GM12872 (cell line): ENCODE measurements around the gene TFF2.

Source experiments
- TF ChIP-seq, protein P1 (sequence below): IDR thresholded peaks from 3 replicates; pipeline ENCODE4 v1.5.1; 2011; ENCODE audit warnings: low read depth, mild to moderate bottlenecking, low read length, moderate library complexity; ENCODE audit not compliant: insufficient read depth

TFF2 gene

DNA sequence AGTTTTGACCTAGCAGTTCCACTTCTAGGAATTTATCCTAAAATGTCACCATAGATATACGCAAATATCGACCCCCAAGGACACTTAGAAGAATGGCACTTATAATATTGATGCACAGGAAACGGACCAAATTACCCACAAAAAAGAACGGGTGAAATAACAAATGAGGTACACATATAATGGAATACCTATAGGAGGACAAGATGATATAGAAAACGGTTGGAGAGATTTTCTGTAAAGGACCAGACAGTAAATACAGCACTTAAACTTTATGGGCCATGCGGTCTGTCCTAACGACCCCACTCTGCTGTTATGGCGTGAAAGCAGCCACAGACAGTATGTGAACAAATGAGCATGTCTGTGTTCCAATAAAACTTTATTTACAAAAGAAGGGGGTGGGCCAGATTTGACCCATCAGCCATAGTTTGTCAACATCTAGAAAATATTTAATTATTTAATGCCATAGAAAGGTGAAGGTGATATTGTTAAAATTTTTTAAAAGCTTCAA is 42.7 kb upstream of the TFF2 start:
- TF ChIP-seq, protein P1, sequence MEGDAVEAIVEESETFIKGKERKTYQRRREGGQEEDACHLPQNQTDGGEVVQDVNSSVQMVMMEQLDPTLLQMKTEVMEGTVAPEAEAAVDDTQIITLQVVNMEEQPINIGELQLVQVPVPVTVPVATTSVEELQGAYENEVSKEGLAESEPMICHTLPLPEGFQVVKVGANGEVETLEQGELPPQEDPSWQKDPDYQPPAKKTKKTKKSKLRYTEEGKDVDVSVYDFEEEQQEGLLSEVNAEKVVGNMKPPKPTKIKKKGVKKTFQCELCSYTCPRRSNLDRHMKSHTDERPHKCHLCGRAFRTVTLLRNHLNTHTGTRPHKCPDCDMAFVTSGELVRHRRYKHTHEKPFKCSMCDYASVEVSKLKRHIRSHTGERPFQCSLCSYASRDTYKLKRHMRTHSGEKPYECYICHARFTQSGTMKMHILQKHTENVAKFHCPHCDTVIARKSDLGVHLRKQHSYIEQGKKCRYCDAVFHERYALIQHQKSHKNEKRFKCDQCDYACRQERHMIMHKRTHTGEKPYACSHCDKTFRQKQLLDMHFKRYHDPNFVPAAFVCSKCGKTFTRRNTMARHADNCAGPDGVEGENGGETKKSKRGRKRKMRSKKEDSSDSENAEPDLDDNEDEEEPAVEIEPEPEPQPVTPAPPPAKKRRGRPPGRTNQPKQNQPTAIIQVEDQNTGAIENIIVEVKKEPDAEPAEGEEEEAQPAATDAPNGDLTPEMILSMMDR: no peak

DNA sequence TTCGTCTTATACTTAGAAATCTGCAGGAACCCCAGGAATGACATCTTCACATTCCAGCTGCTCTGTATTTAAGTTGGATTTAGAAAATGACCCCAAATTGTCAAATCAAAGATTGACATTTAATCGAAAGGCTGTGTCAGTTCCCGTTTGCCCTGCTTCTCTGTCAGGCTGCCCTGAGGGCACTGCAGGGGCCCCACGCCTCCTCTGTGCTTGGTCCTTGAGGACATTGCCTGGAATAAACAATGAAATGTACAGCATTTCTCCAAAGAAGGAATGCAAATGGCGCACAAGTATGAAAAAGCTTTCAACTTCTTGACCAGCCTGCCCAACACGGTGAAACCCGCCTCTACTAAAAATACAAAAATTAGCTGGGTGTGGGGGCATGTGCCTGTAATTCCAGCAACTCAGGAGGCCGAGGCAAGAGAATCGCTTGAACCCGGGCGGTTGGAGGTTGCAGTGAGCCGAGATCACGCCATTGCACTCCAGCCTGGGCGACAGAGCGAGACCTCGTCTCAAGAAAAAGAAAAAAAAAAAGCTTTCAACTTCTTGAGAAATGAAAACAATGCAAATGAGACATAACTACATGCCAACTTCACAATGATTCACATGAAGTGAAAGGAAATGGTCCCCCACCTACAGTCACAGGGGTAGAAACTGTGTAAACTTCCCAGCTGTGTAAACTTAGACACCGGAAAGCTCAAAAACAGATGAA is 42.1 kb upstream of the TFF2 start:
- TF ChIP-seq, protein P1: no peak

DNA sequence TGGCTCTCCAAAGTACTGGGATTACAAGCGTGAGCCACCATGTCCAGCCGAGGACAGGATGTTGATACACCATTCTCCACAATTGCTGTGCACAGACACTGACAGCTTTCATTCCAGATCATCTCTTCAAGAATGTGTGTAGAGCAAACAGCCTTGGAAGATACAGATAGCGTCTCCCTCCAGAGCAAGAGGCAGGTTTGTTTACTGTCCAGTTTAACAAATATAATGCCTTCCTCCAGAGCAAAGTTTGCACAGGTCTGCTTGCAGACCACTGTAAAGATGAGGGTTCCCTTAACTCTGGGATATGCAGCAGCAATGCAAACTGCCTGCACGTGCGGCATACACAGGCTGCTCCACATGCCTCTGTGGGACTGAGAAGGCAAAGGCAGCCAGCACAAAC is 40.5 kb upstream of the TFF2 start:
- TF ChIP-seq, protein P1: no peak

DNA sequence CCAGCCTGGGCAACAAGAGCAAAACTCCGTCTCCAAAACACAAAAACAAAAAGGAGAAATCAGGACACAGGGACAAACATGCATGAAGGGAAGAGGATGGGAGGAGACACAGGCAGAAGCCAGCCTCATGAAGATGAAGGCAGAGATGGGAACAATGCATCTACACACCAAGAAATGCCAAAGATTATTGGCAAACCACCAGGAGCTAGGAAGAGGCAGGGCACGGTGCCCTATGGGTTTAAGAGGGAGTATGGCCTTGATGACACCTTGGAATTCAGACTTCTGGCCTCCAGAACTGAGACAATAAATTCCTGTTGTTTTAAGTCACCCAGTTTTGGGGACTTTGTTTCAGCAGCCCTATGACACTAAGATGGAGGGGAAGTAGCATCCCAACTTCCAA is 39.9 kb upstream of the TFF2 start:
- TF ChIP-seq, protein P1: no peak

DNA sequence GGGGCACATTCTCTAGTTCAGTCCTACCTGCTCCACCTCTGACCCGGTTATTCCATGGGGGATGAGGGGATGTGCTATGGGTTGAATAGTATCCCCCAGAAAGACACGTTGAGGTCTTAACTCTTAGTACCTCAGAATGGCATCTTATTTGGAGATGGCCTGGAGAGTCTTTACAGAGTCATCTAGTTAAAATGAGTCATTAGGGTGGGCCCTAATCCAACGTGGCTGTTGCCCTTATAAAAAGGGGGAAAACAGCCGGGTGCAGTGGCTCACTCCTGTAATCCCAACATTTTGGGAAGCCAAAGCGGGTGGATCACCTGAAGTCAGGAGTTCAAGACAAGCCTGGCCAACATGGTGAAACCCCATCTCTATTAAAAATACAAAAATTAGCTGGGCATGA is 39.4 kb upstream of the TFF2 start:
- TF ChIP-seq, protein P1: no peak

DNA sequence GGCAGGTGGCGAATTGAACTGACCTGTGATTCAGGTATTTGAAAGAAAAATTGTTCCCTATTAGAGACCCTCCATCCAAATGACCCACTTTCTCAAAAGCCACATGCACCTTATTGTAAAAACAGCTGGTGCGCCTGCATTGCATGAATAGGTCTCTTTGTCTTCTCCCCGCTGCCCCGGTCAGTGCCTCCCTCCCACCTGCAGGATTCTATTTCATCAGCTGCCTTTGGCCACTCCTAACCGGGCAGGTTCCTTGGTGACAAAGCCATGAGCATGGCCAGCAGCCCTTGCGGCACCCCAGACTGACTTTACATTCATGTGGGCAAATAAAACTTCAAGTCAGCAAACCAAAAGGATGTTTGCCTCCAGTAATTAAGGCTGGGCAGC is 38.6 kb upstream of the TFF2 start:
- TF ChIP-seq, protein P1: no peak

DNA sequence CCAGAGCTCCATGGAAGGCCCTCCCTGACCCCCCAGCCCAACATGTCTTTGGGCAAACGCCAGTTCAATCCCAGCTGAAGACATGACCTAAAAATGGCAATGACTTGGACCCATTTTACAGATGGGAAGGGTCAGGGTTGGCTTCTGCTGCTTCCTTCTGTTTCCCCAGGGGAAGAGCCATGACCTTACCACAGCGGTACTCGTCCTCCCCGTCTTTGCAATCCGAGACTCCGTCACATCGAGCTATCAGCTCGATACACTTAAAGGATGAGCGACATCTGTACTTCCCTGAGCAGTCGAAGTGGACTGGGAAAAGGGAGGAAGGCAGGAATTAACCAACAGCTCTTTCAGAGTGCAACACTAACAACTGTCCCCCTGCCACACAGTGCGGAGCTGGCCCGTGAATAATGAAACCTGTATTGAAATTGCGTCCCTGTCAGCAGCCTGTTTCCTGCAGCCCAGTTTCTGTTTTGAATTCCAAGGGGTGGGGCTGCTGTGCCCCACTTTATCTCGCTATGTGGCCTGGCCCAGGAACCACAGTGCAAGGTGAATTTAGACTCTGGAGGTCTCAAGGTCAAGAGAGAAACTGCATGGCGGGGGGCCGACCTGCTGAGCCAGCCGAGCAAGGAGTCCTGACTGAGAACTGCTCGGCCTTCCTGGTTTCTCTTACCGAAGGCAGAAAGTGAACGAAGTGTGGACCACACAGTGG is 38.1 kb upstream of the TFF2 start:
- TF ChIP-seq, protein P1: no peak
